WTC11 (cell line): ENCODE measurements around the gene SMKR1. TPM values are rescaled to one million over a fixed set of nuclear protein-coding genes. Genes with fewer than 3 reads are reported as not detected.

Source experiments
- ATAC-seq: fragments of 200-7000 bp; cut with Tn5 transposase; 2 replicates; pipeline ENCODE4 v1.10.0; 2021; ENCODE audit warnings: mild to moderate bottlenecking, moderate library complexity
- CTCF ChIA-PET: fragments of 300-600 bp; sonication (Branson Sonifier 250); formaldehyde crosslinking; loops from one replicate; lab custom pipeline; 2021; ENCODE audit warnings: antibody characterized with exemption; lab: Charles Lee
- POLR2A ChIA-PET: fragments of 350-600 bp; sonication (Branson Sonifier 250); formaldehyde crosslinking; loops from one replicate; lab custom pipeline; 2021; ENCODE audit warnings: antibody characterized with exemption; lab: Charles Lee
- DNase-seq: peaks from one replicate; pipeline ENCODE4 v3.0.0; 2021; ENCODE audit warnings: low spot score
- H3K27ac Mint-ChIP-seq: 2 replicates; pipeline ENCODE4 v1.8.0; 2021; ENCODE audit warnings: mixed read lengths
- H3K27me3 Mint-ChIP-seq: 2 replicates; pipeline ENCODE4 v1.8.0; 2021; ENCODE audit warnings: low read depth, mild to moderate bottlenecking, moderate library complexity, mixed read lengths
- H3K36me3 Mint-ChIP-seq: 2 replicates; pipeline ENCODE4 v1.8.0; 2021; ENCODE audit warnings: mixed read lengths
- H3K4me1 Mint-ChIP-seq: 2 replicates; pipeline ENCODE4 v1.8.0; 2022; ENCODE audit warnings: mixed read lengths
- H3K4me3 Mint-ChIP-seq: 2 replicates; pipeline ENCODE4 v1.8.0; 2021; ENCODE audit warnings: mild to moderate bottlenecking, moderate library complexity, mixed read lengths
- H3K9me3 Mint-ChIP-seq: 2 replicates; pipeline ENCODE4 v1.8.0; 2021; ENCODE audit warnings: mixed read lengths
- AFF4 ChIP-seq: sonication (generic); formaldehyde crosslinking; IDR thresholded peaks from 2 replicates; pipeline ENCODE4 v1.8.1; 2023; ENCODE audit warnings: mild to moderate bottlenecking, missing genetic modification reagents, borderline replicate concordance
- E2F5 ChIP-seq: sonication (generic); formaldehyde crosslinking; IDR thresholded peaks from 2 replicates; pipeline ENCODE4 v1.8.1; 2022; ENCODE audit warnings: mild to moderate bottlenecking, moderate library complexity, missing genetic modification reagents
- MXD4 ChIP-seq: fragments of 250-450 bp; sonication (Bioruptor Pico); IDR thresholded peaks from 2 replicates; pipeline ENCODE4 v1.8.0; 2021; ENCODE audit warnings: mild to moderate bottlenecking, moderate library complexity, borderline replicate concordance
- NR2C2 ChIP-seq: sonication (generic); formaldehyde crosslinking; IDR thresholded peaks from 2 replicates; pipeline ENCODE4 v1.8.0; 2022; ENCODE audit warnings: mild to moderate bottlenecking, missing genetic modification reagents
- OVOL2 ChIP-seq: fragments of 250-450 bp; sonication (Bioruptor Pico); IDR thresholded peaks from 2 replicates; pipeline ENCODE4 v1.9.0; 2021; ENCODE audit warnings: mild to moderate bottlenecking, borderline replicate concordance
- ZNF232 ChIP-seq: sonication (generic); formaldehyde crosslinking; IDR thresholded peaks from 2 replicates; pipeline ENCODE4 v1.8.0; 2022; ENCODE audit warnings: mild to moderate bottlenecking, missing genetic modification reagents
- ZNF423 ChIP-seq: fragments of 250-450 bp; sonication (Bioruptor Pico); IDR thresholded peaks from 2 replicates; pipeline ENCODE4 v2.1.2; 2022; ENCODE audit warnings: mild to moderate bottlenecking, moderate library complexity
- total RNA-seq: library from RNA; stranded (reverse); gene quantifications from 3 replicates; pipeline ENCODE4 v1.2.3, GENCODE V29; 2021
- TF ChIP-seq, protein P1 (sequence below): sonication (generic); formaldehyde crosslinking; IDR thresholded peaks from 2 replicates; pipeline ENCODE4 v1.8.0; 2022; ENCODE audit warnings: missing genetic modification reagents
- TF ChIP-seq, protein P2 (sequence below): sonication (generic); formaldehyde crosslinking; conservative IDR thresholded peaks from 2 replicates; pipeline ENCODE4 v1.8.1; 2023; ENCODE audit warnings: mild to moderate bottlenecking, low read depth, missing genetic modification reagents, moderate library complexity
- TF ChIP-seq, protein P3 (sequence below): sonication (generic); formaldehyde crosslinking; IDR thresholded peaks from 2 replicates; pipeline ENCODE4 v1.8.0; 2022; ENCODE audit warnings: mild to moderate bottlenecking, missing genetic modification reagents
- TF ChIP-seq, protein P4 (sequence below): sonication (generic); formaldehyde crosslinking; IDR thresholded peaks from 2 replicates; pipeline ENCODE4 v1.8.1; 2022; ENCODE audit warnings: mild to moderate bottlenecking, missing genetic modification reagents, moderate library complexity, borderline replicate concordance

Gene SMKR1
- total RNA-seq, 1 experiment from 2014 or later: 0.50 TPM

DNA sequence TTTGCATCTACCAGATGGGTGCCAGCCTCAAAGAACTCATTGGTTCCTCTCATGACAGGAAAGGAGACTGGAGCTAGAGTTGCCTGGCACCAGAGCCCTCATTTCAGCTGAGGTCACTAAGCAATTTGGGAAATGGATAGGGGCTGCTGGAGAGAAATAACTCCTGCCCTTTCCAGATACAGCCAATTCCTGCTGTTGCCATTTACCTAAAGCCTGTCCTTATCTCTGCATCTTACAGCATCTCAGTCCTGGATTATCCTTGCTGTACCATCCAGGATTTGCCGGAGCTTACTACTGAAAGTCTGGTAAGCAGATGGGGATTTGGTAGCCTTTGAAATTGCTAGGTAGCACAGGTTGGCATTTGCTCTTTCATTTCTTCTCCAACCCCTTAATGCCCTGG, 31.9 kb upstream of the SMKR1 start:
- Mint-ChIP-seq H3K36me3 (peaks cover 7% of the 10 kb centered on the region), H3K4me1 (peaks cover 21% of the 10 kb centered on the region), H3K27me3 (no peaks in the 10 kb centered on the region), H3K27ac (no peak overlapping the region), H3K4me3 (no peak overlapping the region), H3K9me3 (peaks cover 5% of the 10 kb centered on the region)
- CTCF ChIA-PET: interaction anchor here (0.6 to 6.3 kb wide), 10 partner anchors 36 to 307 kb away, joined by 3 to 59 read pairs (median 7); partner anchors contain the start of gene STRIP2
- DNase-seq (no peak), ATAC-seq (no peak)
- POLR2A ChIA-PET: no interaction called here
- TF ChIP-seq, protein P1, sequence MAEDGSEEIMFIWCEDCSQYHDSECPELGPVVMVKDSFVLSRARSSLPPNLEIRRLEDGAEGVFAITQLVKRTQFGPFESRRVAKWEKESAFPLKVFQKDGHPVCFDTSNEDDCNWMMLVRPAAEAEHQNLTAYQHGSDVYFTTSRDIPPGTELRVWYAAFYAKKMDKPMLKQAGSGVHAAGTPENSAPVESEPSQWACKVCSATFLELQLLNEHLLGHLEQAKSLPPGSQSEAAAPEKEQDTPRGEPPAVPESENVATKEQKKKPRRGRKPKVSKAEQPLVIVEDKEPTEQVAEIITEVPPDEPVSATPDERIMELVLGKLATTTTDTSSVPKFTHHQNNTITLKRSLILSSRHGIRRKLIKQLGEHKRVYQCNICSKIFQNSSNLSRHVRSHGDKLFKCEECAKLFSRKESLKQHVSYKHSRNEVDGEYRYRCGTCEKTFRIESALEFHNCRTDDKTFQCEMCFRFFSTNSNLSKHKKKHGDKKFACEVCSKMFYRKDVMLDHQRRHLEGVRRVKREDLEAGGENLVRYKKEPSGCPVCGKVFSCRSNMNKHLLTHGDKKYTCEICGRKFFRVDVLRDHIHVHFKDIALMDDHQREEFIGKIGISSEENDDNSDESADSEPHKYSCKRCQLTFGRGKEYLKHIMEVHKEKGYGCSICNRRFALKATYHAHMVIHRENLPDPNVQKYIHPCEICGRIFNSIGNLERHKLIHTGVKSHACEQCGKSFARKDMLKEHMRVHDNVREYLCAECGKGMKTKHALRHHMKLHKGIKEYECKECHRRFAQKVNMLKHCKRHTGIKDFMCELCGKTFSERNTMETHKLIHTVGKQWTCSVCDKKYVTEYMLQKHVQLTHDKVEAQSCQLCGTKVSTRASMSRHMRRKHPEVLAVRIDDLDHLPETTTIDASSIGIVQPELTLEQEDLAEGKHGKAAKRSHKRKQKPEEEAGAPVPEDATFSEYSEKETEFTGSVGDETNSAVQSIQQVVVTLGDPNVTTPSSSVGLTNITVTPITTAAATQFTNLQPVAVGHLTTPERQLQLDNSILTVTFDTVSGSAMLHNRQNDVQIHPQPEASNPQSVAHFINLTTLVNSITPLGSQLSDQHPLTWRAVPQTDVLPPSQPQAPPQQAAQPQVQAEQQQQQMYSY (CRISPR knock-in tag): no peak
- no peak for TF ChIP-seq ZNF232 (CRISPR knock-in tag)
- no peak for TF ChIP-seq E2F5 (CRISPR knock-in tag)
- TF ChIP-seq, protein P2, sequence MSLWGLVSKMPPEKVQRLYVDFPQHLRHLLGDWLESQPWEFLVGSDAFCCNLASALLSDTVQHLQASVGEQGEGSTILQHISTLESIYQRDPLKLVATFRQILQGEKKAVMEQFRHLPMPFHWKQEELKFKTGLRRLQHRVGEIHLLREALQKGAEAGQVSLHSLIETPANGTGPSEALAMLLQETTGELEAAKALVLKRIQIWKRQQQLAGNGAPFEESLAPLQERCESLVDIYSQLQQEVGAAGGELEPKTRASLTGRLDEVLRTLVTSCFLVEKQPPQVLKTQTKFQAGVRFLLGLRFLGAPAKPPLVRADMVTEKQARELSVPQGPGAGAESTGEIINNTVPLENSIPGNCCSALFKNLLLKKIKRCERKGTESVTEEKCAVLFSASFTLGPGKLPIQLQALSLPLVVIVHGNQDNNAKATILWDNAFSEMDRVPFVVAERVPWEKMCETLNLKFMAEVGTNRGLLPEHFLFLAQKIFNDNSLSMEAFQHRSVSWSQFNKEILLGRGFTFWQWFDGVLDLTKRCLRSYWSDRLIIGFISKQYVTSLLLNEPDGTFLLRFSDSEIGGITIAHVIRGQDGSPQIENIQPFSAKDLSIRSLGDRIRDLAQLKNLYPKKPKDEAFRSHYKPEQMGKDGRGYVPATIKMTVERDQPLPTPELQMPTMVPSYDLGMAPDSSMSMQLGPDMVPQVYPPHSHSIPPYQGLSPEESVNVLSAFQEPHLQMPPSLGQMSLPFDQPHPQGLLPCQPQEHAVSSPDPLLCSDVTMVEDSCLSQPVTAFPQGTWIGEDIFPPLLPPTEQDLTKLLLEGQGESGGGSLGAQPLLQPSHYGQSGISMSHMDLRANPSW: no peak
- TF ChIP-seq, protein P3, sequence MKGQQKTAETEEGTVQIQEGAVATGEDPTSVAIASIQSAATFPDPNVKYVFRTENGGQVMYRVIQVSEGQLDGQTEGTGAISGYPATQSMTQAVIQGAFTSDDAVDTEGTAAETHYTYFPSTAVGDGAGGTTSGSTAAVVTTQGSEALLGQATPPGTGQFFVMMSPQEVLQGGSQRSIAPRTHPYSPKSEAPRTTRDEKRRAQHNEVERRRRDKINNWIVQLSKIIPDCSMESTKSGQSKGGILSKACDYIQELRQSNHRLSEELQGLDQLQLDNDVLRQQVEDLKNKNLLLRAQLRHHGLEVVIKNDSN (CRISPR knock-in tag): no peak
- TF ChIP-seq ZNF423 (CRISPR knock-in tag): no peak
- no peak for TF ChIP-seq MXD4 (CRISPR knock-in tag)
- TF ChIP-seq AFF4 (CRISPR knock-in tag): no peak
- TF ChIP-seq, protein P4, sequence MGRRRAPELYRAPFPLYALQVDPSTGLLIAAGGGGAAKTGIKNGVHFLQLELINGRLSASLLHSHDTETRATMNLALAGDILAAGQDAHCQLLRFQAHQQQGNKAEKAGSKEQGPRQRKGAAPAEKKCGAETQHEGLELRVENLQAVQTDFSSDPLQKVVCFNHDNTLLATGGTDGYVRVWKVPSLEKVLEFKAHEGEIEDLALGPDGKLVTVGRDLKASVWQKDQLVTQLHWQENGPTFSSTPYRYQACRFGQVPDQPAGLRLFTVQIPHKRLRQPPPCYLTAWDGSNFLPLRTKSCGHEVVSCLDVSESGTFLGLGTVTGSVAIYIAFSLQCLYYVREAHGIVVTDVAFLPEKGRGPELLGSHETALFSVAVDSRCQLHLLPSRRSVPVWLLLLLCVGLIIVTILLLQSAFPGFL (CRISPR knock-in tag): no peak
- TF ChIP-seq OVOL2 (CRISPR knock-in tag): no peak
- TF ChIP-seq NR2C2: no peak
